Left ventricle myocardium inferior (tissue), 1 donor: ENCODE results near the gene TBXAS1. TPM values are rescaled to one million over a fixed set of nuclear protein-coding genes. Genes with fewer than 3 reads are reported as not detected.

Experiments used
- DNase-seq: peaks from one replicate; pipeline ENCODE4 v3.0.0-alpha.2; 2020
- H3K27ac ChIP-seq: fragments of 200-600 bp; replicated peaks from 2 replicates; pipeline ENCODE4 v1.8.0; 2021
- H3K27me3 ChIP-seq: fragments of 200-600 bp; 2 replicates; pipeline ENCODE4 v1.8.0; 2021; ENCODE audit warnings: low read depth
- H3K36me3 ChIP-seq: fragments of 200-600 bp; 2 replicates; pipeline ENCODE4 v1.8.0; 2021
- H3K4me1 ChIP-seq: fragments of 200-600 bp; 2 replicates; pipeline ENCODE4 v1.8.0; 2021
- H3K4me3 ChIP-seq: fragments of 200-600 bp; 2 replicates; pipeline ENCODE4 v1.8.0; 2021; ENCODE audit warnings: mild to moderate bottlenecking, moderate library complexity
- H3K9me3 ChIP-seq: fragments of 200-600 bp; replicated peaks from 2 replicates; pipeline ENCODE4 v1.8.0; 2021
- intact Hi-C: fragments of 100-400 bp; cut with micrococcal nuclease; formaldehyde crosslinking; loops from one replicate; pipeline ENCODE4 v1.11.0; 2022
- total RNA-seq: library from RNA; stranded (reverse); fragmentation: NEBNext Ultra II Directional; extraction: Animal tissue kit (Norgen Biotek cat#: 25700); gene quantifications from one replicate; pipeline ENCODE4 v1.2.1, GENCODE V29; 2021
- TF ChIP-seq, protein P1 (sequence below): fragments of 200-600 bp; IDR thresholded peaks from 2 replicates; pipeline ENCODE4 v1.8.0; 2021; ENCODE audit warnings: antibody characterized with exemption, mild to moderate bottlenecking, borderline replicate concordance
- donor health status: DM: no; HTN: yes; CAD: no; lungs with severe emphysema.

The TBXAS1 gene
- total RNA-seq, 1 donor from 2014 or later, result 3.9 TPM

DNA sequence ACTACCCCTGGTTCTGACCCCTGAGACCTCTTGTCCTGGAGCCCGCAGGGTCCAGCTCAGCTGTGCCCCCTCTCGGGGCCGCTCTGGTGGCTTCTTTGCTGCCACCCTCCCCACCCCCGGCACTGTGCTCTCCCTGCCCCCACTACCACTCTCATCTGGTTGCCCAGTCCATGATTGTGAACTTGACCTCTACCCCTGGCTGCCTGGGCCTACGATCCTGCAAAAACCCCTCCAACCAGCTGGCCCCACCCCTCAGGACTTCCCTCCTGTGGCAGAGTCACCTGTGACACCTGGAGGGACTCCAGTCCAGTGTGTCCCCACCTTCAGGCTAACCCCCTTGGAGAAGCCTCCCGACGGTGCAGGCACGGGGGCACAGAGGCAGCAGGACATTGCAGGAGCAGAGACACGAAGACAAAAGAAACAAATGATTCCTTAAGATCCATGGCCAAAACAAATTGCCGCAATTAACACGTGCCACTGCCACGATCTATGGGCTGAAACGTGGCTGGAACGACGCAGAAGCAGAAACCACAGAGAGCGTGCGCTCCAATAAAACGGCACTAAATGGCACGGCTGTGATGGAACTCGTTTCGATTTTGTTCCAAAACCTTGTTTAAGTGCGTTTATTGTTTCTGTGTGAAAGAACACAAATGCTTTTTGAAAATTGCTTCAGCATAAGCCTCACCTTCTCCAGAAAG, 161.7 kb downstream of the TBXAS1 start:
- TF ChIP-seq, protein P1, sequence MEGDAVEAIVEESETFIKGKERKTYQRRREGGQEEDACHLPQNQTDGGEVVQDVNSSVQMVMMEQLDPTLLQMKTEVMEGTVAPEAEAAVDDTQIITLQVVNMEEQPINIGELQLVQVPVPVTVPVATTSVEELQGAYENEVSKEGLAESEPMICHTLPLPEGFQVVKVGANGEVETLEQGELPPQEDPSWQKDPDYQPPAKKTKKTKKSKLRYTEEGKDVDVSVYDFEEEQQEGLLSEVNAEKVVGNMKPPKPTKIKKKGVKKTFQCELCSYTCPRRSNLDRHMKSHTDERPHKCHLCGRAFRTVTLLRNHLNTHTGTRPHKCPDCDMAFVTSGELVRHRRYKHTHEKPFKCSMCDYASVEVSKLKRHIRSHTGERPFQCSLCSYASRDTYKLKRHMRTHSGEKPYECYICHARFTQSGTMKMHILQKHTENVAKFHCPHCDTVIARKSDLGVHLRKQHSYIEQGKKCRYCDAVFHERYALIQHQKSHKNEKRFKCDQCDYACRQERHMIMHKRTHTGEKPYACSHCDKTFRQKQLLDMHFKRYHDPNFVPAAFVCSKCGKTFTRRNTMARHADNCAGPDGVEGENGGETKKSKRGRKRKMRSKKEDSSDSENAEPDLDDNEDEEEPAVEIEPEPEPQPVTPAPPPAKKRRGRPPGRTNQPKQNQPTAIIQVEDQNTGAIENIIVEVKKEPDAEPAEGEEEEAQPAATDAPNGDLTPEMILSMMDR, result no peak
- Histone ChIP-seq H3K36me3 (no peaks in the 10 kb centered on the region), H3K9me3 (no peaks in the 10 kb centered on the region), H3K27me3 (no peaks in the 10 kb centered on the region), H3K4me1 (peaks cover 9% of the 10 kb centered on the region), H3K27ac (no peak overlapping the region), H3K4me3 (no peak overlapping the region)
- no peak for DNase-seq
- intact Hi-C loops, result no loop called here

DNA sequence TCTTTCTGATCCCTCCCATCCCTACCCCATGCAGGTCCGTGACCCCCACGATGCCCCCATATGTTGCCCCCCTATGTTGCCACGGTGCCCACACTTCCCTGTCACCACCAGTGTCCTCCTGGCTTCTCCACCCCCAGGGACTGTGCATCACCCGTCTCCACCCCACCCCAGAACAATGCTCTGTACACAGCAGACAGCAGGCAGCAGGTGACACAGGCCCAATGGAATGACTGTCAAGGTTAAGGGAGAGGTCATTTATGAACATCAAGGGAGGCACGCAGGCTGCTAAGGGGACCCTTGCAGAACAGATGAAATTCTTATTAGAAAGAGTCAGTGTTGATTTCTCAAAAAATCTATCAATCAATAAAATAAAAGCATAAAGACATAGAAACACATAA, 162.2 kb downstream of the TBXAS1 start:
- Histone ChIP-seq H3K27me3 (no peaks in the 10 kb centered on the region), H3K36me3 (no peaks in the 10 kb centered on the region), H3K4me3 (no peak overlapping the region), H3K27ac (no peak overlapping the region), H3K9me3 (no peaks in the 10 kb centered on the region), H3K4me1 (peaks cover 9% of the 10 kb centered on the region)
- DNase-seq, result no peak
- intact Hi-C loops, result no loop called here
- TF ChIP-seq, protein P1, result no peak

DNA sequence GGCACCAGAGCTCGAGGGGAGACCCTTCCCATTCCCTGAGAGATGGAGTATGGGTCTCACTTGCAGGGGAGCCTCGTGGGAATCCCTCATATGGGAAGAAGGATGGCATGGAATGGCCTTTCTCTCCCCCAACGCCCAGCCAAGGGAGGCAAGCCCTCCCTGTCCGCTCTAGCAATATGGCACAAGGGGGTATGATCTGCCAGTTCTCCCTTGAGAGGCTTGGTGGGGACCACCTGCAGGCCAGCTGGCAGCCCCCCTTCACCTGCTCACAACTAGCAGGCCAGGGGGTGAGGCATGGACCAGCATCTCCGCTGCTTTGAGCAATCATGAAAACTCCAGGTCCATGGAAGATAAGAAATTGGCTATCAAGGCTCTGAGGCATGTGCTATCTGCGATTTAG, 162.8 kb downstream of the TBXAS1 start:
- H3K9me3 ChIP-seq, result no peaks in the 10 kb centered on the region
- no peak overlapping the region for H3K27ac ChIP-seq
- peaks cover 9% of the 10 kb centered on the region for H3K4me1 ChIP-seq
- DNase-seq, result no peak
- TF ChIP-seq, protein P1, result no peak
- H3K4me3 ChIP-seq, result no peak overlapping the region
- intact Hi-C loops, result no loop called here
- no peaks in the 10 kb centered on the region for H3K27me3 ChIP-seq
- H3K36me3 ChIP-seq, result no peaks in the 10 kb centered on the region

DNA sequence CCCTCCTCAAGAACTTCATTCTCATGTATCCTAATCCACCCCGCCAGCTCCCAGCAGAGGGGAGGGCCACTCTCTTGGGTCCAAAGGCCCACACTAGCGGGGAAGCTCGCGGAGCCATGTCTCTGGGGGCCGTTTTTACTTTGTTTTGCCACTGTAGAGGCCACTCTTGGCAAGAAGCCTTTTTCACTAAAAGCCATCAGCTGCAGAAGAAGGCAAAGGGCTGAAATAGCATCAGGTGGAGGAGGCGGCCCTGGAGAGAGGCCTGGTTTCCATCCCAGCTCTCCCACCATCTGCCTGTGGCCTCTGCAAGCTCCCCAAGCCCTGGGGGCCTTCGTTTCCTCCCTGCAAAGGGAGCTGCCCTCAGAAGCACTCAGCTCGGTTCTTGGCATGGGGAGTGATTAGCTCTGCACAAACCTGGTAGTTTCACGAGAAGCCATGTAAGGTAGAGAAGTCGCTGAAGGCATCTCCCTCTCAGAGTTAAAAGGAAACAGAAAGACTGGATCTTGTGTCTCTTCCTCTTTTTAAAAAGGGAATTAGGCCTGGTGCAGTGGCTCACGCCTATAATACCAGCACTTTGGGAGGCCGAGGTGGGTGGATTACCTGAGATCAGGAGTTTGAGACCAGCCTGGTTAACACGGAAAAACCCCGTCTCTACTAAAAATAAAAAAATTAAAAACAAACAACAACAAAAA, 163.4 kb downstream of the TBXAS1 start:
- Histone ChIP-seq H3K27ac (no peak overlapping the region), H3K36me3 (no peaks in the 10 kb centered on the region), H3K27me3 (no peaks in the 10 kb centered on the region), H3K4me1 (peaks cover 9% of the 10 kb centered on the region), H3K4me3 (no peak overlapping the region), H3K9me3 (no peaks in the 10 kb centered on the region)
- TF ChIP-seq, protein P1, result no peak
- intact Hi-C loops, result no loop called here
- DNase-seq, result no peak

DNA sequence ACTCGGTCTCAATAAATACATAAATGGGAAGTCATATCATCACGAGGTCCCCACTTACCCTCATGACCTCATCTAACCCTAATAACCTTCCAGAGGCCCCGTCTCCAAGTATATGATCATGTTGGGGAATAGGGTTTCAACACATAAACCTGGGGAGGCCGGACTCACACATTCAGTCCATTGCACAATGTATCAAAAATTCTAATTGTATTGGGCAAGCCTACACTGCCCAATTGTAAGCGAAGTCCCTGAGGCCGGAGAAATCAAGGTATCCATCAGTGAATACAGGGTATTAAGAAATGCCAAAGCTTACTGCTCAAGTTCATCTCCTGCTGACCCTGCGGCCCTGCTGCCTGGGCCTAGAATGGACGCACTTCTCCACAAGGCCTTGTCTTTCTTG, 164.1 kb downstream of the TBXAS1 start:
- no peaks in the 10 kb centered on the region for H3K36me3 ChIP-seq
- no peaks in the 10 kb centered on the region for H3K9me3 ChIP-seq
- intact Hi-C loops, result no loop called here
- peaks cover 9% of the 10 kb centered on the region for H3K4me1 ChIP-seq
- TF ChIP-seq, protein P1, result no peak
- no peaks in the 10 kb centered on the region for H3K27me3 ChIP-seq
- H3K4me3 ChIP-seq, result no peak overlapping the region
- H3K27ac ChIP-seq, result no peak overlapping the region
- DNase-seq, result no peak
